EH (cell line): Measurements from ENCODE around the gene MOSMO.
A peak's percentile ranks its signal among the peaks of the same experiment; 100 is the strongest.

ENCODE experiments used
- DNase-seq: peaks from one replicate; pipeline ENCODE4 v3.0.0-alpha.2; 2015; ENCODE audit warnings: low read depth

Gene MOSMO

GRCh38 chr16:22007509-22008214 is at the start of gene MOSMO:
MOSMO (plus strand) TSS chr16:22008111; CDS start chr16:22008302, 191 bp downstream.
- DNase-seq, result peak; percentile 69

- no peak for DNase-seq
Measured at GRCh38 chr16:21959050-21959449, 48.9 kb upstream of the MOSMO start.

GRCh38 chr16:21962475-21962874 is 45.4 kb upstream of the MOSMO start:
- no peak for DNase-seq

- DNase-seq, result no peak
Measured at GRCh38 chr16:21963887-21964286, 44.0 kb upstream of the MOSMO start.

GRCh38 chr16:21964353-21964752 is 43.6 kb upstream of the MOSMO start:
- no peak for DNase-seq

- DNase-seq, result no peak
Measured at GRCh38 chr16:21971856-21972255, 36.1 kb upstream of the MOSMO start.

- DNase-seq, result no peak
Measured at GRCh38 chr16:21973945-21974344, 34.0 kb upstream of the MOSMO start.

GRCh38 chr16:21980032-21980431 is 27.9 kb upstream of the MOSMO start:
- DNase-seq, result no peak

GRCh38 chr16:21982108-21982507 is 25.8 kb upstream of the MOSMO start:
- DNase-seq, result no peak

- DNase-seq, result no peak
Measured at GRCh38 chr16:21984062-21984461, 23.8 kb upstream of the MOSMO start.

- no peak for DNase-seq
Measured at GRCh38 chr16:21985524-21985923, 22.4 kb upstream of the MOSMO start.

- DNase-seq, result no peak
Measured at GRCh38 chr16:21986692-21987246, 21.1 kb upstream of the MOSMO start.

- DNase-seq, result no peak
Measured at GRCh38 chr16:21987498-21987897, 20.4 kb upstream of the MOSMO start.

- DNase-seq, result peak; percentile 49
Measured at GRCh38 chr16:21989133-21989532, 18.8 kb upstream of the MOSMO start.

- DNase-seq, result no peak
Measured at GRCh38 chr16:21989751-21990150, 18.2 kb upstream of the MOSMO start.

GRCh38 chr16:21990381-21990944 is 17.4 kb upstream of the MOSMO start:
- no peak for DNase-seq

- DNase-seq, result no peak
Measured at GRCh38 chr16:21991621-21992020, 16.3 kb upstream of the MOSMO start.

- DNase-seq, result no peak
Measured at GRCh38 chr16:21994856-21995465, 12.9 kb upstream of the MOSMO start.

GRCh38 chr16:21996923-21997696 is 10.8 kb upstream of the MOSMO start:
- no peak for DNase-seq

GRCh38 chr16:21997697-21998480 is 10.0 kb upstream of the MOSMO start:
- no peak for DNase-seq

GRCh38 chr16:22001591-22001990 is 6.3 kb upstream of the MOSMO start:
- peak; percentile 82 for DNase-seq

- DNase-seq, result peak; percentile 11
Measured at GRCh38 chr16:22002047-22002446, 5.9 kb upstream of the MOSMO start.
